WI38 (cell line): ENCODE measurements around the gene MOB2.

Experiments
- H3K4me3 ChIP-seq: 2 replicates; pipeline ENCODE4 v1.5.1; 2011; ENCODE audit warnings: low read depth, mild to moderate bottlenecking, control low read depth, low read length
- TF ChIP-seq, protein P1 (sequence below): IDR thresholded peaks from 2 replicates; pipeline ENCODE4 v1.5.1; 2012; ENCODE audit warnings: low read depth, mild to moderate bottlenecking, control low read depth, low read length

Gene MOB2

GRCh38 chr11:1484061-1484671 is 2.4 kb downstream of the MOB2 start:
- TF ChIP-seq, protein P1, sequence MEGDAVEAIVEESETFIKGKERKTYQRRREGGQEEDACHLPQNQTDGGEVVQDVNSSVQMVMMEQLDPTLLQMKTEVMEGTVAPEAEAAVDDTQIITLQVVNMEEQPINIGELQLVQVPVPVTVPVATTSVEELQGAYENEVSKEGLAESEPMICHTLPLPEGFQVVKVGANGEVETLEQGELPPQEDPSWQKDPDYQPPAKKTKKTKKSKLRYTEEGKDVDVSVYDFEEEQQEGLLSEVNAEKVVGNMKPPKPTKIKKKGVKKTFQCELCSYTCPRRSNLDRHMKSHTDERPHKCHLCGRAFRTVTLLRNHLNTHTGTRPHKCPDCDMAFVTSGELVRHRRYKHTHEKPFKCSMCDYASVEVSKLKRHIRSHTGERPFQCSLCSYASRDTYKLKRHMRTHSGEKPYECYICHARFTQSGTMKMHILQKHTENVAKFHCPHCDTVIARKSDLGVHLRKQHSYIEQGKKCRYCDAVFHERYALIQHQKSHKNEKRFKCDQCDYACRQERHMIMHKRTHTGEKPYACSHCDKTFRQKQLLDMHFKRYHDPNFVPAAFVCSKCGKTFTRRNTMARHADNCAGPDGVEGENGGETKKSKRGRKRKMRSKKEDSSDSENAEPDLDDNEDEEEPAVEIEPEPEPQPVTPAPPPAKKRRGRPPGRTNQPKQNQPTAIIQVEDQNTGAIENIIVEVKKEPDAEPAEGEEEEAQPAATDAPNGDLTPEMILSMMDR, result no peak
- H3K4me3 ChIP-seq, result no peak overlapping the region

GRCh38 chr11:1483445-1483961 is 3.1 kb downstream of the MOB2 start:
- TF ChIP-seq, protein P1, result no peak
- no peak overlapping the region for H3K4me3 ChIP-seq

- H3K4me3 ChIP-seq, result no peak overlapping the region
- TF ChIP-seq, protein P1, result no peak
These were observed 3.8 kb downstream of the MOB2 start for GRCh38 chr11:1482581-1483444.

DNA sequence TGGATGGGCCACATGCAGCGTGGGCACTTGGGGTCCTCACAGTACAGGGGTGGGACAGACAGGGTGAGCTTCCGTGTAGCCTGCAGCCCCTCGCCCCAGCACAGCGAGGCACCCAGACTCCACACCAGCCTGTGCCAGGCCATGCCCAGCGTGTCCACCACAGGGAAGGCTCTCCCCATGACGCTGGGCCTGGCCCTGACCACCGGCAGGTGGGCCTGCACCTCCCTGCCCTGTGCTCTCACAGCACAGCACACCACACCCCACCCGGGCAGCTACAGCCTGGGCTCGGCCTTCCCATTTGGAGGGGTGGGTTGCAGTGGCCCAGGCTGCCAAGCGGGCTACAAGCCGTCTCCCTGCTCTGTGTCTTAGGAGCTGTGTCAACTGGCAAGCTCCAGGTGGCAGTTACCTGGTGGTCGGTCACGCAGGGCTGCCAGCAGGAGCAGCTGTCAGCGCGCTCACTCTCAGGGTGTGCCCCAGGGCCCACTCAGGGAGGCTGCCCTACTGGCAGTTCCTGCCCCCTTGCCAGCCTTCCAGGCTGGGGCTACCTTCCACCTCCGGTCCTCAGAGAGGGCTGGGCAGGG is 4.6 kb downstream of the MOB2 start:
- TF ChIP-seq, protein P1, result no peak
- H3K4me3 ChIP-seq, result no peak overlapping the region

- no peak overlapping the region for H3K4me3 ChIP-seq
- TF ChIP-seq, protein P1, result no peak
These were observed 5.1 kb downstream of the MOB2 start for GRCh38 chr11:1481483-1481825.

DNA sequence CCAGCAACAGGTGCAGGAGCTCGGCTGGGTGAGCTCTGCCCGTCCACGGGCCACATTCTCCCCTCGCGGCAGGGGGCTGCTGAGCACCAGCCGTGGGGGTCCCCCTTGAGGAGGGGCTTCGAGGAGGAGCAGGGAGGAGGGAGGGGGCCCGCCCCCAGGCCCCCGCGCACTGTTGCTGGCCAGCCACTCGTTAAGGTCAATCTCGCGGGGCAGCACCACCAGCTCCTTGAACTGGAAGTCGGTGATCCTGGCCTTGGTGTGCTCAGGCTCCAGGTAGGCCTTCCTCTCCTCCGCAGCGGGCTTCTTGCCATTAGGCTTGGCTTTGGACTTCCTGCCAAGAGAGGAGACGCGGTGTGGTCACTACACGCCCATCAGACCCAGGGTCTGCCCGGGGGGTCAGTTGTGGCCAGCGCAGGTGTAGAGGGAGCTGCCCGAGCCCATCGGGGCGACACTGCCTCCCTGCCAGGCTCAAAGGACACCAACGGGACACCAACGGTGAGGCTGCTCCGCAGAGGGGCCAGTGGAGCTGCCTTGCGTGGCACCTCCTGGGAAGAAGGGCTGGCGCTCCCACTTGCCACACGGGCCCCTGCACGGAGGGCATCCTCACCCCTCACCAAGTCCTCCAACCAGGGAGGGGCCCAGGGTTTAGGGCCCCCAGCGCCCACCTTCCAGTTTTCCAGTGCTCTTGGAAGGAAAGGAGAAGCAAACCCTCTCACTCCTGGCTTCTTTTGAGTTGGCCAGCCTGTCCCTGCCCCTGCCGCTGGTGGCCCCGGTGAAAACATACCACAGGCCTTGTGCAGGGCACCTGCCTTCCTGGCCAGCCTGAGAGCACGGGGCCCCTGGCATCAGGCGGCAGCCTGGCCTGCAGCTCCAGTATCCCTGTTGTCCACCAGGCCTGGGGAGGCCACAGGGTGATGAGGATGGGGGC is 5.8 kb downstream of the MOB2 start:
- TF ChIP-seq, protein P1, result no peak
- no peak overlapping the region for H3K4me3 ChIP-seq
